Type B pancreatic cell (in vitro differentiated cells): ENCODE results near the gene EI24. TPM values are rescaled to one million over a fixed set of nuclear protein-coding genes. Genes with fewer than 3 reads are reported as not detected.

Experiments used
- DNase-seq: peaks from one replicate; pipeline ENCODE4 v3.0.0; 2021; ENCODE audit warnings: mixed read lengths; ENCODE audit not compliant: unreplicated experiment; ENCODE audit errors: extremely low spot score
- H3K27ac Mint-ChIP-seq: 2 replicates; pipeline ENCODE4 v1.8.0; 2021; ENCODE audit warnings: mild to moderate bottlenecking, mixed read lengths
- H3K27me3 Mint-ChIP-seq: 2 replicates; pipeline ENCODE4 v1.8.0; 2021; ENCODE audit warnings: mixed read lengths
- H3K36me3 Mint-ChIP-seq: 2 replicates; pipeline ENCODE4 v1.8.0; 2021; ENCODE audit warnings: mixed read lengths
- H3K4me1 Mint-ChIP-seq: one replicate; pipeline ENCODE4 v1.8.0; 2021; ENCODE audit warnings: mixed read lengths; ENCODE audit not compliant: unreplicated experiment
- H3K4me3 Mint-ChIP-seq: 2 replicates; pipeline ENCODE4 v1.8.0; 2021; ENCODE audit warnings: mild to moderate bottlenecking, mixed read lengths
- H3K9me3 Mint-ChIP-seq: 2 replicates; pipeline ENCODE4 v1.8.0; 2021; ENCODE audit warnings: mixed read lengths
- CTCF ChIP-seq: fragments of 200-600 bp; sonication (generic); conservative IDR thresholded peaks from 2 replicates; pipeline ENCODE4 v1.5.0; 2021; ENCODE audit warnings: antibody characterized with exemption, mild to moderate bottlenecking
- total RNA-seq: library from RNA; stranded (reverse); gene quantifications from 2 replicates; pipeline ENCODE4 v1.2.1, GENCODE V29; 2021; ENCODE audit warnings: low replicate concordance

EI24 gene
- total RNA-seq, 1 donor from 2014 or later, result 102 TPM

- no peaks in the 10 kb centered on the region for H3K27me3 Mint-ChIP-seq
- H3K36me3 Mint-ChIP-seq, result peaks cover 33% of the 10 kb centered on the region
- DNase-seq, result no peak
- H3K27ac Mint-ChIP-seq, result no peak overlapping the region
- TF ChIP-seq CTCF, result no peak
- no peaks in the 10 kb centered on the region for H3K9me3 Mint-ChIP-seq
- H3K4me3 Mint-ChIP-seq, result no peak overlapping the region
- no peaks in the 10 kb centered on the region for H3K4me1 Mint-ChIP-seq
Observed at GRCh38 chr11:125603207-125603606, 33.9 kb downstream of the EI24 start.

GRCh38 chr11:125605417-125605816, 36.1 kb downstream of the EI24 start:
- TF ChIP-seq CTCF, result no peak
- peaks cover 37% of the 10 kb centered on the region for H3K36me3 Mint-ChIP-seq

GRCh38 chr11:125609545-125609944, 40.3 kb downstream of the EI24 start:
- TF ChIP-seq CTCF, result no peak
- H3K4me3 Mint-ChIP-seq, result no peak overlapping the region
- H3K4me1 Mint-ChIP-seq, result no peaks in the 10 kb centered on the region
- DNase-seq, result no peak
- peaks cover 44% of the 10 kb centered on the region for H3K36me3 Mint-ChIP-seq
- H3K27ac Mint-ChIP-seq, result no peak overlapping the region
- no peaks in the 10 kb centered on the region for H3K27me3 Mint-ChIP-seq
- no peaks in the 10 kb centered on the region for H3K9me3 Mint-ChIP-seq

More at GRCh38 chr11:125605417-125605816, 36.1 kb downstream of the EI24 start:
- Mint-ChIP-seq H3K4me3 (no peak overlapping the region), H3K9me3 (no peaks in the 10 kb centered on the region), H3K27ac (no peak overlapping the region), H3K27me3 (no peaks in the 10 kb centered on the region), H3K4me1 (no peaks in the 10 kb centered on the region)
- no peak for DNase-seq

- no peak for DNase-seq
- TF ChIP-seq CTCF, result no peak
- H3K4me3 Mint-ChIP-seq, result no peak overlapping the region
- peaks cover 27% of the 10 kb centered on the region for H3K36me3 Mint-ChIP-seq
- H3K4me1 Mint-ChIP-seq, result no peaks in the 10 kb centered on the region
- H3K27me3 Mint-ChIP-seq, result no peaks in the 10 kb centered on the region
- no peak overlapping the region for H3K27ac Mint-ChIP-seq
- H3K9me3 Mint-ChIP-seq, result no peaks in the 10 kb centered on the region
Observed at GRCh38 chr11:125618383-125618782, 49.1 kb downstream of the EI24 start.

- H3K4me3 Mint-ChIP-seq, result no peak overlapping the region
- H3K4me1 Mint-ChIP-seq, result peaks cover 6% of the 10 kb centered on the region
- H3K9me3 Mint-ChIP-seq, result no peaks in the 10 kb centered on the region
- TF ChIP-seq CTCF, result no peak
- DNase-seq, result no peak
- no peaks in the 10 kb centered on the region for H3K27me3 Mint-ChIP-seq
- H3K27ac Mint-ChIP-seq, result no peak overlapping the region
- peaks cover 16% of the 10 kb centered on the region for H3K36me3 Mint-ChIP-seq
Observed at GRCh38 chr11:125621995-125622394, 52.7 kb downstream of the EI24 start.

GRCh38 chr11:125623064-125623463, 53.8 kb downstream of the EI24 start:
- Mint-ChIP-seq H3K27me3 (no peaks in the 10 kb centered on the region), H3K4me3 (no peak overlapping the region), H3K27ac (no peak overlapping the region), H3K9me3 (no peaks in the 10 kb centered on the region), H3K4me1 (peaks cover 14% of the 10 kb centered on the region), H3K36me3 (peaks cover 17% of the 10 kb centered on the region)
- no peak for TF ChIP-seq CTCF
- no peak for DNase-seq
